ENCODE data around the gene MOV10L1. TPM values are rescaled to one million over a fixed set of nuclear protein-coding genes. Genes with fewer than 3 reads are reported as not detected.

Gene MOV10L1
- total and polyA plus RNA-seq, 9 of the 15 experiments (the other 6 are each of a cell fraction or from before 2014, with no cell fraction given) = 0.06 to 0.43 (median 0.15) TPM

DNA sequence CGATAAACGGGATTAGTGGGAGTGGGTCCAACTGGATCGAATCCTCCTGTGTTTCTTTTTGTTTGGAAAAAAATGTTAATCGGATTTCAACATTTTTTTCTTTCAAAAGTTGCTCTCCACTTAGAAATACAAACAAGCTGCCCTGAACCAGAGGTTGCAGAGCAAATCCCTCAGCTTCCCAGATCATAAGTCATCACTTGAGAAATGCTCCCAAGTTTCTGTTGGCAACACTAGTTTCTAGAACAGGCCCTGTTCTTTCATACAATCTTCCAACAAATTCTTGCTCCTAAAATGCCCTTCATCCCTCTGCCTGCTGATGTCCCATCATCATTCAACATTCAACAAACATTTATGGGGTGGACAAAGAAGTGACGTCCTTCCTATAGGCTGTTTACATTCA, 3.3 kb upstream of the MOV10L1 start:
- Histone ChIP-seq H3K4me1 (replicated peaks in 1 of 2; ENCODE audit: control insufficient read depth in 2 of 2, insufficient read depth in 2 of 2, low read length in 2 of 2) (peaks cover 10 to 19% of the 10 kb centered on the region in 2 experiments; a peak in 4 of 5 replicates), H3K36me3 (ENCODE audit: control insufficient read depth, insufficient read depth, low read length) (no peaks in the 10 kb centered on the region), H2AFZ (ENCODE audit: low read depth, low read length) (no peak overlapping the region), H3K27me3 (ENCODE audit: control insufficient read depth in 2 of 2, insufficient read depth in 2 of 2, low read length in 2 of 2) (no peaks in the 10 kb centered on the region), H3K79me2 (ENCODE audit: control insufficient read depth, insufficient read depth, low read length) (no peaks in the 10 kb centered on the region), H3K4me3 (no peak overlapping the region), H3K9me1 (ENCODE audit: control insufficient read depth, insufficient read depth, low read length) (no peaks in the 10 kb centered on the region), H3K9ac (ENCODE audit: insufficient read depth in 1 of 2, low read depth in 2 of 2, low read length in 2 of 2) (no peak overlapping the region), H3K9me3 (replicated peaks; ENCODE audit: control insufficient read depth, insufficient read depth, low read depth, low read length) (peaks cover 4% of the 10 kb centered on the region), H3K27ac (ENCODE audit: extremely low read depth, low read depth, low read length) (no peak overlapping the region), H3K4me2 (ENCODE audit: insufficient read depth, low read length) (no peak overlapping the region), H4K20me1 (replicated peaks; ENCODE audit: control insufficient read depth, insufficient read depth, low read length) (no peaks in the 10 kb centered on the region)
- DNase-seq (ENCODE audit: extremely low read depth in 1 of 4, low spot score in 3 of 4) (no peak), FAIRE-seq (no peak), ATAC-seq (no peak)
- in situ Hi-C loops (cut with MboI) = no loop called here
- TF ChIP-seq, protein P1, sequence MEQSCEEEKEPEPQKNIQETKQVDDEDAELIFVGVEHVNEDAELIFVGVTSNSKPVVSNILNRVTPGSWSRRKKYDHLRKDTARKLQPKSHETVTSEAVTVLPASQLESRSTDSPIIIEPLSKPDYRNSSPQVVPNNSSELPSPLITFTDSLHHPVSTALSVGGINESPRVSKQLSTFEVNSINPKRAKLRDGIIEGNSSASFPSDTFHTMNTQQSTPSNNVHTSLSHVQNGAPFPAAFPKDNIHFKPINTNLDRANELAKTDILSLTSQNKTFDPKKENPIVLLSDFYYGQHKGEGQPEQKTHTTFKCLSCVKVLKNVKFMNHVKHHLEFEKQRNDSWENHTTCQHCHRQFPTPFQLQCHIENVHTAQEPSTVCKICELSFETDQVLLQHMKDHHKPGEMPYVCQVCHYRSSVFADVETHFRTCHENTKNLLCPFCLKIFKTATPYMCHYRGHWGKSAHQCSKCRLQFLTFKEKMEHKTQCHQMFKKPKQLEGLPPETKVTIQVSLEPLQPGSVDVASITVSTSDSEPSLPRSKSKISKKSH (CRISPR knock-in tag; IDR thresholded peaks at IDR 0.05) = no peak
- TF ChIP-seq RBM34 (IDR thresholded peaks at IDR 0.05; ENCODE audit: borderline replicate concordance, insufficient read depth, low read length) (no peak), POU5F1 (IDR thresholded peaks at IDR 0.05; ENCODE audit: borderline replicate concordance, low read depth, low read length, partially characterized antibody) (no peak), RCOR1 (IDR thresholded peaks at IDR 0.05; ENCODE audit: borderline replicate concordance in 1 of 2, low read depth in 2 of 2, low read length in 2 of 2) (no peak), MYC (IDR thresholded peaks at IDR 0.05; ENCODE audit: low read depth, low read length) (no peak), MYC (CRISPR knock-in tag; IDR thresholded peaks at IDR 0.05; ENCODE audit: borderline replicate concordance, low read depth) (no peak), TRIM28 (IDR thresholded peaks at IDR 0.05) (no peak), ELF1 (tag; IDR thresholded peaks at IDR 0.05) (no peak), FOXK2 (conservative IDR thresholded peaks at IDR 0.05 in 1 of 2, IDR thresholded peaks at IDR 0.05 in 1 of 2; ENCODE audit: low read depth in 2 of 2) (no peak), CEBPG (CRISPR knock-in tag; IDR thresholded peaks at IDR 0.05) (no peak), CEBPG (tag; conservative IDR thresholded peaks at IDR 0.05 in 1 of 2, IDR thresholded peaks at IDR 0.05 in 1 of 2) (no peak), SMAD4 (CRISPR knock-in tag; conservative IDR thresholded peaks at IDR 0.05) (no peak), MBD1 (CRISPR knock-in tag; IDR thresholded peaks at IDR 0.05) (no peak), ZNF511 (CRISPR knock-in tag; IDR thresholded peaks at IDR 0.05) (no peak), MXD1 (CRISPR knock-in tag; IDR thresholded peaks at IDR 0.05; ENCODE audit: borderline replicate concordance, poor library complexity, severe bottlenecking) (no peak)
- TF ChIP-seq, protein P2, sequence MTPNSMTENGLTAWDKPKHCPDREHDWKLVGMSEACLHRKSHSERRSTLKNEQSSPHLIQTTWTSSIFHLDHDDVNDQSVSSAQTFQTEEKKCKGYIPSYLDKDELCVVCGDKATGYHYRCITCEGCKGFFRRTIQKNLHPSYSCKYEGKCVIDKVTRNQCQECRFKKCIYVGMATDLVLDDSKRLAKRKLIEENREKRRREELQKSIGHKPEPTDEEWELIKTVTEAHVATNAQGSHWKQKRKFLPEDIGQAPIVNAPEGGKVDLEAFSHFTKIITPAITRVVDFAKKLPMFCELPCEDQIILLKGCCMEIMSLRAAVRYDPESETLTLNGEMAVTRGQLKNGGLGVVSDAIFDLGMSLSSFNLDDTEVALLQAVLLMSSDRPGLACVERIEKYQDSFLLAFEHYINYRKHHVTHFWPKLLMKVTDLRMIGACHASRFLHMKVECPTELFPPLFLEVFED (CRISPR knock-in tag; conservative IDR thresholded peaks at IDR 0.05) = no peak
- no TSS peak for BruUV-seq (replicated peaks)
- CTCF ChIA-PET (ENCODE audit: low intra/inter-chr PET ratio) = no interaction called here
- POLR2A ChIA-PET = interaction anchor here (1.4 kb wide), 1 partner anchor 34 kb away, joined by 3 read pairs; no protein-coding TSS in a partner anchor
- WGBS (ENCODE audit: insufficient coverage, low coverage, missing lambda C conversion rate) = 64% methylated on average over 5 of the region's 5 CpGs
- intact Hi-C loops (cut with micrococcal nuclease) = no loop called here

All from K562 (cell line).